Gastrocnemius medialis (tissue), 4 donors: ENCODE data around the gene MMP28.

Experiments
- POLR2A ChIP-seq, 2 donors: fragments of 450-650 bp; IDR thresholded peaks; one replicate each; pipeline ENCODE4 v1.6.1; 2017; ENCODE audit warnings: antibody characterized with exemption in 2 of 2, mild to moderate bottlenecking in 2 of 2, moderate library complexity in 2 of 2
- TF ChIP-seq, protein P1 (sequence below), 5 experiments: fragments of 450-650 bp in 3 of 5; fragments of 200-600 bp in 2 of 5; sonication (generic) in 2 of 5; IDR thresholded peaks in 4 of 5; conservative IDR thresholded peaks in 1 of 5; 1 replicate in 4 of 5; 2 replicates in 1 of 5; pipeline ENCODE4 v1.5.1; 2016 to 2019; ENCODE audit warnings: antibody characterized with exemption in 5 of 5, mild to moderate bottlenecking in 3 of 5, moderate library complexity in 3 of 5

GRCh38 chr17:35811759-35812158 lies 16.3 kb upstream of the MMP28 start:
- TF ChIP-seq, protein P1, sequence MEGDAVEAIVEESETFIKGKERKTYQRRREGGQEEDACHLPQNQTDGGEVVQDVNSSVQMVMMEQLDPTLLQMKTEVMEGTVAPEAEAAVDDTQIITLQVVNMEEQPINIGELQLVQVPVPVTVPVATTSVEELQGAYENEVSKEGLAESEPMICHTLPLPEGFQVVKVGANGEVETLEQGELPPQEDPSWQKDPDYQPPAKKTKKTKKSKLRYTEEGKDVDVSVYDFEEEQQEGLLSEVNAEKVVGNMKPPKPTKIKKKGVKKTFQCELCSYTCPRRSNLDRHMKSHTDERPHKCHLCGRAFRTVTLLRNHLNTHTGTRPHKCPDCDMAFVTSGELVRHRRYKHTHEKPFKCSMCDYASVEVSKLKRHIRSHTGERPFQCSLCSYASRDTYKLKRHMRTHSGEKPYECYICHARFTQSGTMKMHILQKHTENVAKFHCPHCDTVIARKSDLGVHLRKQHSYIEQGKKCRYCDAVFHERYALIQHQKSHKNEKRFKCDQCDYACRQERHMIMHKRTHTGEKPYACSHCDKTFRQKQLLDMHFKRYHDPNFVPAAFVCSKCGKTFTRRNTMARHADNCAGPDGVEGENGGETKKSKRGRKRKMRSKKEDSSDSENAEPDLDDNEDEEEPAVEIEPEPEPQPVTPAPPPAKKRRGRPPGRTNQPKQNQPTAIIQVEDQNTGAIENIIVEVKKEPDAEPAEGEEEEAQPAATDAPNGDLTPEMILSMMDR (IDR thresholded peaks at IDR 0.05 in 4 of 5, conservative IDR thresholded peaks at IDR 0.05 in 1 of 5), result no peak
- TF ChIP-seq POLR2A (IDR thresholded peaks at IDR 0.05), result no peak
